ENCODE data around the gene TTYH2. TPM values are rescaled to one million over a fixed set of nuclear protein-coding genes. Genes with fewer than 3 reads are reported as not detected.

TTYH2 gene
- total and polyA plus RNA-seq, 2 experiments from 2014 or later: 1.4 to 3.9 TPM

- TF ChIP-seq, protein P1, sequence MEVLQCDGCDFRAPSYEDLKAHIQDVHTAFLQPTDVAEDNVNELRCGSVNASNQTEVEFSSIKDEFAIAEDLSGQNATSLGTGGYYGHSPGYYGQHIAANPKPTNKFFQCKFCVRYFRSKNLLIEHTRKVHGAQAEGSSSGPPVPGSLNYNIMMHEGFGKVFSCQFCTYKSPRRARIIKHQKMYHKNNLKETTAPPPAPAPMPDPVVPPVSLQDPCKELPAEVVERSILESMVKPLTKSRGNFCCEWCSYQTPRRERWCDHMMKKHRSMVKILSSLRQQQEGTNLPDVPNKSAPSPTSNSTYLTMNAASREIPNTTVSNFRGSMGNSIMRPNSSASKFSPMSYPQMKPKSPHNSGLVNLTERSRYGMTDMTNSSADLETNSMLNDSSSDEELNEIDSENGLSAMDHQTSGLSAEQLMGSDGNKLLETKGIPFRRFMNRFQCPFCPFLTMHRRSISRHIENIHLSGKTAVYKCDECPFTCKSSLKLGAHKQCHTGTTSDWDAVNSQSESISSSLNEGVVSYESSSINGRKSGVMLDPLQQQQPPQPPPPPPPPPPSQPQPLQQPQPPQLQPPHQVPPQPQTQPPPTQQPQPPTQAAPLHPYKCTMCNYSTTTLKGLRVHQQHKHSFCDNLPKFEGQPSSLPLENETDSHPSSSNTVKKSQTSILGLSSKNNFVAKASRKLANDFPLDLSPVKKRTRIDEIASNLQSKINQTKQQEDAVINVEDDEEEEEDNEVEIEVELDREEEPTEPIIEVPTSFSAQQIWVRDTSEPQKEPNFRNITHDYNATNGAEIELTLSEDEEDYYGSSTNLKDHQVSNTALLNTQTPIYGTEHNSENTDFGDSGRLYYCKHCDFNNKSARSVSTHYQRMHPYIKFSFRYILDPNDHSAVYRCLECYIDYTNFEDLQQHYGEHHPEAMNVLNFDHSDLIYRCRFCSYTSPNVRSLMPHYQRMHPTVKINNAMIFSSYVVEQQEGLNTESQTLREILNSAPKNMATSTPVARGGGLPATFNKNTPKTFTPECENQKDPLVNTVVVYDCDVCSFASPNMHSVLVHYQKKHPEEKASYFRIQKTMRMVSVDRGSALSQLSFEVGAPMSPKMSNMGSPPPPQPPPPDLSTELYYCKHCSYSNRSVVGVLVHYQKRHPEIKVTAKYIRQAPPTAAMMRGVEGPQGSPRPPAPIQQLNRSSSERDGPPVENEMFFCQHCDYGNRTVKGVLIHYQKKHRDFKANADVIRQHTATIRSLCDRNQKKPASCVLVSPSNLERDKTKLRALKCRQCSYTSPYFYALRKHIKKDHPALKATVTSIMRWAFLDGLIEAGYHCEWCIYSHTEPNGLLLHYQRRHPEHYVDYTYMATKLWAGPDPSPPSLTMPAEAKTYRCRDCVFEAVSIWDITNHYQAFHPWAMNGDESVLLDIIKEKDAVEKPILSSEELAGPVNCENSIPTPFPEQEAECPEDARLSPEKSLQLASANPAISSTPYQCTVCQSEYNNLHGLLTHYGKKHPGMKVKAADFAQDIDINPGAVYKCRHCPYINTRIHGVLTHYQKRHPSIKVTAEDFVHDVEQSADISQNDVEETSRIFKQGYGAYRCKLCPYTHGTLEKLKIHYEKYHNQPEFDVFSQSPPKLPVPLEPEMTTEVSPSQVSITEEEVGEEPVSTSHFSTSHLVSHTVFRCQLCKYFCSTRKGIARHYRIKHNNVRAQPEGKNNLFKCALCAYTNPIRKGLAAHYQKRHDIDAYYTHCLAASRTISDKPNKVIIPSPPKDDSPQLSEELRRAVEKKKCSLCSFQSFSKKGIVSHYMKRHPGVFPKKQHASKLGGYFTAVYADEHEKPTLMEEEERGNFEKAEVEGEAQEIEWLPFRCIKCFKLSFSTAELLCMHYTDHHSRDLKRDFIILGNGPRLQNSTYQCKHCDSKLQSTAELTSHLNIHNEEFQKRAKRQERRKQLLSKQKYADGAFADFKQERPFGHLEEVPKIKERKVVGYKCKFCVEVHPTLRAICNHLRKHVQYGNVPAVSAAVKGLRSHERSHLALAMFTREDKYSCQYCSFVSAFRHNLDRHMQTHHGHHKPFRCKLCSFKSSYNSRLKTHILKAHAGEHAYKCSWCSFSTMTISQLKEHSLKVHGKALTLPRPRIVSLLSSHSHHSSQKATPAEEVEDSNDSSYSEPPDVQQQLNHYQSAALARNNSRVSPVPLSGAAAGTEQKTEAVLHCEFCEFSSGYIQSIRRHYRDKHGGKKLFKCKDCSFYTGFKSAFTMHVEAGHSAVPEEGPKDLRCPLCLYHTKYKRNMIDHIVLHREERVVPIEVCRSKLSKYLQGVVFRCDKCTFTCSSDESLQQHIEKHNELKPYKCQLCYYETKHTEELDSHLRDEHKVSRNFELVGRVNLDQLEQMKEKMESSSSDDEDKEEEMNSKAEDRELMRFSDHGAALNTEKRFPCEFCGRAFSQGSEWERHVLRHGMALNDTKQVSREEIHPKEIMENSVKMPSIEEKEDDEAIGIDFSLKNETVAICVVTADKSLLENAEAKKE (CRISPR knock-in tag; IDR thresholded peaks at IDR 0.05): no peak
These were observed 84.6 kb downstream of the TTYH2 start (continued) for GRCh38 chr17:74297941-74298340.

DNA sequence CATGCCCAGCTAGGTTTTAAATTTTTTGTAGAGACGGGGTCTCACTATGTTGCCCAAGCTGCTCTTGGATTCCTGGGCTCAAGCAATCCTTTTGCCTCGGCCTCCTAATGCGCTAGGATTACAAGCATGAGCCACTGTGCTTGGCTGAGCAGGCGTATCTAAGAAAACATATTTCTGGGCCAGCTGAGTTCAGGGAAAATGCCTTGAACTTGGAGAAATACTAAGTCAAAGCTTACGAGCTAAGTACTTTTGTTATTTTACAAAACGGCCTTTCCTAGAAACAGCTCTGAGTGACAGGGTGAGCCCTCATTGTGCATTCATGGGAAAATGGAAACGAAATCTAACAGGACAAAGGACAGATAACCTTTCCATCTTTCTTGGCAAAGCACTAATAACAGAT is 85.4 kb downstream of the TTYH2 start:
- Histone ChIP-seq H3K4me3 (no peak overlapping the region), H3K79me2 (replicated peaks; ENCODE audit: insufficient read depth) (no peaks in the 10 kb centered on the region), H3K27me3 (ENCODE audit: insufficient read depth) (no peaks in the 10 kb centered on the region), H3K9me2 (ENCODE audit: insufficient read depth) (no peaks in the 10 kb centered on the region), H3K36me3 (ENCODE audit: insufficient read depth) (no peaks in the 10 kb centered on the region), H2AFZ (0 out of 2 replicates have a peak overlapping the region, but pooled peaks have one; percentile 10), H3F3A (replicated peaks; ENCODE audit: low read depth) (no peaks in the 10 kb centered on the region), H3K27ac (ENCODE audit: low read depth) (no peak overlapping the region), H3K4me1 (ENCODE audit: insufficient read depth) (no peaks in the 10 kb centered on the region), H3K4me2 (no peak overlapping the region), H4K20me1 (replicated peaks; ENCODE audit: insufficient read depth) (no peaks in the 10 kb centered on the region)
- Mint-ChIP-seq H3K27me3 (ENCODE audit: insufficient read depth, low read depth, poor library complexity) (peaks cover 16% of the 10 kb centered on the region), H3K4me1 (peaks cover 2% of the 10 kb centered on the region; the same call in 1 of the 3 replicates), H3K9me3 (no peaks in the 10 kb centered on the region; the same call in 2 of the 3 replicates), H3K4me3 (no peak overlapping the region), H3K36me3 (ENCODE audit: low read depth) (no peaks in the 10 kb centered on the region; the same call in 2 of the 3 replicates), H3K27ac (no peak overlapping the region)
- ATAC-seq (no peak), DNase-seq (ENCODE audit: low spot score) (no peak)
- TF ChIP-seq, protein P1 (CRISPR knock-in tag; IDR thresholded peaks at IDR 0.05): no peak
- TF ChIP-seq REST (IDR thresholded peaks at IDR 0.05; ENCODE audit: unreplicated experiment) (no peak), ZNF114 (CRISPR knock-in tag; IDR thresholded peaks at IDR 0.05) (no peak), EZH2phosphoT487 (IDR thresholded peaks at IDR 0.05; ENCODE audit: unreplicated experiment) (no peak), STAT1 (IDR thresholded peaks at IDR 0.05; ENCODE audit: unreplicated experiment) (no peak)
